Testis (tissue), 3 donors: ENCODE measurements around the gene CCSER1. TPM values are rescaled to one million over a fixed set of nuclear protein-coding genes. Genes with fewer than 3 reads are reported as not detected.
A peak's percentile ranks its signal among the peaks of the same experiment; 100 is the strongest.

Experiments
- DNase-seq: peaks from one replicate; pipeline ENCODE4 v3.0.0-alpha.2; 2019
- H3K27ac ChIP-seq, 2 donors: fragments of 200-600 bp; sonication (generic); one replicate each; pipeline ENCODE4 v1.5.1; 2019
- H3K27me3 ChIP-seq: fragments of 200-600 bp; sonication (generic); one replicate; pipeline ENCODE4 v1.5.1; 2019
- H3K36me3 ChIP-seq: fragments of 200-600 bp; sonication (generic); one replicate; pipeline ENCODE4 v1.5.1; 2017; ENCODE audit warnings: low read depth; ENCODE audit errors: missing control alignments
- H3K4me1 ChIP-seq: fragments of 200-600 bp; sonication (generic); one replicate; pipeline ENCODE4 v1.5.1; 2019
- H3K4me3 ChIP-seq, 2 donors: fragments of 200-600 bp; sonication (generic); one replicate each; pipeline ENCODE4 v1.5.1; 2017 to 2019
- H3K9me3 ChIP-seq: fragments of 200-600 bp; sonication (generic); one replicate; pipeline ENCODE4 v1.5.1; 2017
- CTCF ChIP-seq, 3 experiments: fragments of 450-650 bp in 2 of 3; fragments of 200-600 bp in 1 of 3; sonication (generic) in 1 of 3; IDR thresholded peaks; one replicate each; pipeline ENCODE4 v1.5.1; 2016 to 2019; ENCODE audit warnings: antibody characterized with exemption in 3 of 3, mild to moderate bottlenecking in 2 of 3, moderate library complexity in 1 of 3
- POLR2A ChIP-seq: fragments of 450-650 bp; IDR thresholded peaks from one replicate; pipeline ENCODE4 v1.6.1; 2017; ENCODE audit warnings: antibody characterized with exemption, mild to moderate bottlenecking, moderate library complexity
- WGBS, 2 donors: methylation state at CpG; one replicate each; pipeline ENCODE4 v1.1.5; 2018; 5-methylcytosine and 5-hydroxymethylcytosine counted together
- intact Hi-C: fragments of 100-400 bp; cut with DNase I; formaldehyde crosslinking; loops from one replicate; pipeline ENCODE4 v1.15.1; 2023; ENCODE audit warnings: low total_unique reads
- polyA plus RNA-seq: library from polyadenylated mRNA; stranded (reverse); fragments of 350-450 nt; fragmentation: Illumina TruSeq; extraction: RNeasy Lipid Tissue Mini Kit (QIAGEN cat#74804); gene quantifications from one replicate; pipeline ENCODE4 v1.2.3, GENCODE V29; 2014; ENCODE audit warnings: low read depth, low replicate concordance; ENCODE audit not compliant: insufficient read depth
- total RNA-seq, 2 donors: library from RNA; depleted of rRNA; stranded (reverse); fragments of >200 nt; gene quantifications; one replicate each; pipeline ENCODE4 v1.2.3, GENCODE V29; 2016

Gene CCSER1
- total and polyA plus RNA-seq, 3 donors from 2014 or later = 20.2 to 105 (median 82.8) TPM

DNA sequence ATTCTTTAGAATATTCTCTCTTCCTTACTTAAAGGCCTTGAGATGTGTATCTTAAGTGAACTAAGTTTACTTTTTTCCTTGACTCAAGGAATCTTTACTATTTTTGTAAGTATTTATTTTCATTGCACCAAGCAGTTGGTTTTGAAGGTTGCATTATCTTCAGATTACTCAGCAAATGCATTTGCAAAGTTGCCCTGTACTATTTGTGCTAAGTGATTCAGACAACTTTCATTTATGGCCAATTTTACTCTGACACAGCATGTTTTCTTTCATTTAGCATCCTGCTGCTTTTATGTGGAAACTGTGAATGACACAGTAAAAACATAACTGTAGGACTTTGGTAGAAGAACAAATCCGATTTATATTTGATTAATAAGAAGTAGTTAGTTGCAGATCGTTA, 191.0 kb downstream of the CCSER1 start:
- WGBS, 2 donors = 54 to 57% methylated on average over 2 of the region's 2 CpGs
- H3K27ac ChIP-seq = no peak overlapping the region

DNA sequence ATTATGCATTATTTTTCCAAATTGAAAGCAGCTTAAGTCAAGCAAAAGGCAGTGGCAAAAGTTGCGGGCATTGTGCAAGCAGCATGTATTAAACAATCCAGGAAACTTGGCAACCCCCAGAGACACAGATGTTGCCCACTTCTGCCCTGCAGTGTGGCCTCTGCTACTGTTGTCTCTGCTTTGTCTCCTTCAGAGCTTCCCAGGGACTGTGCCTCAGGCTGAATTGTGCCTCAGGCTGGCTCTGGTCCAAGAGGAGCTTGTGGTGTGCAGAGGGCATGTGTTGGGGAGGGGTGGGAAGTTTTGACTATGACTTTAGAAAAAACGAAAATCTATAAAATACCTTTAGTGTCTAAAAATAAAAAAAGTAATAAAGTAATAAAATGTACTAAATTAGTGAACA, 201.4 kb downstream of the CCSER1 start:
- peak; percentile 81 for DNase-seq
- Histone ChIP-seq H3K4me1 (no peaks in the 10 kb centered on the region), H3K4me3 (no peak overlapping the region), H3K9me3 (no peaks in the 10 kb centered on the region), H3K36me3 (no peaks in the 10 kb centered on the region), H3K27me3 (no peaks in the 10 kb centered on the region), H3K27ac (no peak overlapping the region)
- TF ChIP-seq POLR2A (no peak), CTCF (IDR thresholded peaks at IDR 0.05) (no peak)
- intact Hi-C loops = no loop called here
- WGBS, 2 donors = 23 to 49% methylated on average over 2 of the region's 2 CpGs

More for the DNA sequence above, 191.0 kb downstream of the CCSER1 start:
- TF ChIP-seq CTCF (IDR thresholded peaks at IDR 0.05) (no peak), POLR2A (no peak)
- no peaks in the 10 kb centered on the region for H3K27me3 ChIP-seq
- H3K36me3 ChIP-seq = no peaks in the 10 kb centered on the region
- no peaks in the 10 kb centered on the region for H3K9me3 ChIP-seq
- no peak for DNase-seq
- intact Hi-C loops = no loop called here
- H3K4me1 ChIP-seq = peaks cover 7% of the 10 kb centered on the region
- H3K4me3 ChIP-seq = no peak overlapping the region

DNA sequence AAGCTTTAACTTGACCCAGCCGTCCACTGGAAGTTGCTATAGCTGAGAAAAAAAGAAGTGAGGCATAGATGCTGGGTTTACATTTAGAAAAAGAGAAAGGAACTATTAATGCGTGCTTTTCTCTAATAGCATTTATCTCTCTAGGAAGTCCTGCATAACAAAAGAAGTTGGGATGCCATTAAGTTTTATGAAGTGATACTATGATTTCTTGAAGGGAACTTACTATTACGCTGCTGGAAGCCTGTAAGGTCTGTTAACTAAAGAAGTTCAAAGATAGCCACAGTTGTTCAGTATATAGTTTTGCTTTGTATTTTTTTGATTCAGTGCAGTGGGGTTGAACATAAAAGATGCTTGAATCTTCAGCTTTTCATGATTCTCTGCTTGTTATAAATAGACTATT, 203.4 kb downstream of the CCSER1 start:
- Histone ChIP-seq H3K27ac (no peak overlapping the region), H3K4me1 (no peaks in the 10 kb centered on the region), H3K4me3 (no peak overlapping the region), H3K36me3 (no peaks in the 10 kb centered on the region), H3K9me3 (no peaks in the 10 kb centered on the region), H3K27me3 (no peaks in the 10 kb centered on the region)
- no peak for DNase-seq
- intact Hi-C loops = no loop called here
- 85 to 90% methylated on average over 3 of the region's 3 CpGs for WGBS, 2 donors
- TF ChIP-seq POLR2A = no peak
- TF ChIP-seq CTCF (IDR thresholded peaks at IDR 0.05) = no peak

DNA sequence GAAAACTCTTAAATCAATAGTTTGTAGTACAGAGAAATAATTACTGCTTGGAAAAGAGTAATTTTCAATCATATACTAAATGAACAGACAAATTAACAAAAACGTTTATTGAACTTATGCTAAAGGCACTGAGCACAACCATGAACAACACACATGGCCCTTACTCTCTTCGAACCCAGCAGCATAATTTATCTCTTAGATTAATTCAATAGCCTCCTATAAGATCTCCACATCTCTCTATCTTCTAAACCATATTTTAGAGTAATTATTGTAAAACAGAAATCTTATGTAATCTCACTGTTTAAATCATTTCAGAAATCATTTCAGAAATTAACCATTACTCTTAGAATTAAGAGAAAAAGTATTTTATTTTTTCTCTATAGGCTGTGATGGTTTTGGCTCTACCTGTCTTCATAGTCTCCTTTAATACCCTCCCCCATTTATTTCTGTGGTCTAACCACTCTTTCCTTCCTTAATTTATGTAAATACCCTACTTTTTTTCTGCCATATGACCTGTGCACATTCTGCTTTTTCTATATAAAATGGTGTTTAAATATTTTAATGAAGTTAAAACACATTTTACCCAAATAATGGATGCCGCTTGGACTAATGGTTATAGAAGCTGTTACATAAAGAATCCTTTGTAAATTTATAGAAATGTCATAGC, 218.5 kb downstream of the CCSER1 start:
- no peak for DNase-seq
- H3K4me1 ChIP-seq = no peaks in the 10 kb centered on the region
- H3K27ac ChIP-seq = no peak overlapping the region
- 80 to 84% methylated on average over 3 of the region's 3 CpGs for WGBS, 2 donors
- H3K4me3 ChIP-seq = no peak overlapping the region
- no peaks in the 10 kb centered on the region for H3K27me3 ChIP-seq
- no peaks in the 10 kb centered on the region for H3K9me3 ChIP-seq
- H3K36me3 ChIP-seq = no peaks in the 10 kb centered on the region
- TF ChIP-seq CTCF (IDR thresholded peaks at IDR 0.05) (no peak), POLR2A (no peak)
- intact Hi-C loops = no loop called here

DNA sequence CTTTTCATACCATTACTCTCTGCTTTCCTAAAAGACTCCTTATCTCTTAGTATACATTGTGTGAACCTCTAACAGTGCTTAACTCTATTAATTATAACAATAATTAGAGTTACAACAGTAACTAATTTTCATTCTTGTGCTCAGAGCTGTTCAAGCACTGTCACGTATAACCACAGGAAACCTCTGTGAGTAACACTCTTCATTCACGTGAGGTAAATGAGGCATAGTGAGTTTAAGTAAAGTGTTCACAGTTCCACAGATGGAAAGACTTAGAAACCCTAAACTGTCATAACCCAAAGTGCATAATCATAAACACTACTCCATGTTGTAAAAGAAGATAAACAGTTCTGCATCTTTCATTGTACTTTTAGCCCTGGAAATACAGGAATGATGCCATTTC, 222.4 kb downstream of the CCSER1 start:
- no peak overlapping the region for H3K4me3 ChIP-seq
- DNase-seq = no peak
- no peaks in the 10 kb centered on the region for H3K9me3 ChIP-seq
- intact Hi-C loops = no loop called here
- no peaks in the 10 kb centered on the region for H3K4me1 ChIP-seq
- H3K36me3 ChIP-seq = no peaks in the 10 kb centered on the region
- no peaks in the 10 kb centered on the region for H3K27me3 ChIP-seq
- TF ChIP-seq CTCF (IDR thresholded peaks at IDR 0.05) (no peak), POLR2A (no peak)
- WGBS, 2 donors = 59 to 77% methylated on average over 2 of the region's 2 CpGs
- H3K27ac ChIP-seq = no peak overlapping the region
